Adrenal gland (tissue), 5 donors: ENCODE results near the gene SRBD1.

Source experiments
- CTCF ChIP-seq, 6 experiments: fragments of 450-650 bp in 4 of 6; fragments of 200-600 bp in 2 of 6; sonication (generic) in 1 of 6; IDR thresholded peaks; 1 replicate in 5 of 6; 2 replicates in 1 of 6; pipeline versions ENCODE4 v1.5.1 to v1.8.0; 2016 to 2021; ENCODE audit warnings: antibody characterized with exemption in 6 of 6, mild to moderate bottlenecking in 2 of 6, moderate library complexity in 1 of 6
- POLR2A ChIP-seq, 2 donors: fragments of 450-650 bp; IDR thresholded peaks; one replicate each; pipeline ENCODE4 v1.6.1; 2017; ENCODE audit warnings: antibody characterized with exemption in 2 of 2, mild to moderate bottlenecking in 2 of 2, moderate library complexity in 1 of 2
- donor health status: DM: no; HTN: no; CAD: no.

DNA sequence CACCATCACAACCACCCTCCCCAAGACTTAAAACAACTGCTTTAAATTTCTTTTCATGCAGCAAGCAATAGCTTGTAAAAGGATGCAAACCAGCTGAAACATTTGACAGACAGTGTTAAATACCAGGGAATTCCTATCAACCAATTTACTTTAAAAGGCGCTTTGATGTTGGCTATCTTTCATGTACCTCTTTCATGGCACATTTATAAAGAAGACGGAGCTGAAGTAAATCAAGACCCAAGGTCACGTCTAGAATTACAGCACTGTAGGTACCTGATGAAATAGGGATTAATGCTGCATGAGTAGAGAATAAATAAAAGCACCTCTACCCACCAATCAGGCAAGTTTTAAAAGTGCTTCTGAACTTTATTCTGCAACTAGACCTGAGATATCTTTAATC, 78.9 kb downstream of the SRBD1 start:
- TF ChIP-seq POLR2A (IDR thresholded peaks at IDR 0.05) (no peak), CTCF (IDR thresholded peaks at IDR 0.05) (no peak)
